ENCODE results near the gene C1orf52. TPM values are rescaled to one million over a fixed set of nuclear protein-coding genes. Genes with fewer than 3 reads are reported as not detected.

The C1orf52 gene
- total RNA-seq, 1 experiment from 2014 or later = 44.5 TPM

GRCh38 chr1:85200463-85201339 lies 58.8 kb downstream of the C1orf52 start, which contains the start of gene SYDE2 (continued):
- TF ChIP-seq ZNF532 (CRISPR knock-in tag; IDR thresholded peaks at IDR 0.05; ENCODE audit: borderline replicate concordance) (no peak), ZNF512 (CRISPR knock-in tag; IDR thresholded peaks at IDR 0.05; ENCODE audit: borderline replicate concordance) (no peak), PRDM15 (CRISPR knock-in tag; IDR thresholded peaks at IDR 0.05) (0 out of 2 replicates have a peak, but pooled peaks have one; percentile 6), IRF2 (CRISPR knock-in tag; IDR thresholded peaks at IDR 0.05; ENCODE audit: borderline replicate concordance, low read depth) (no peak), NFE2L1 (CRISPR knock-in tag; IDR thresholded peaks at IDR 0.05) (no peak; the same call in 1 of the 2 replicates), ZNF317 (CRISPR knock-in tag; IDR thresholded peaks at IDR 0.05; ENCODE audit: borderline replicate concordance, low read depth) (no peak), ATF3 (CRISPR knock-in tag; conservative IDR thresholded peaks at IDR 0.05) (no peak), ZNF423 (CRISPR knock-in tag; IDR thresholded peaks at IDR 0.05) (peak; percentile 70), OVOL2 (CRISPR knock-in tag; IDR thresholded peaks at IDR 0.05; ENCODE audit: borderline replicate concordance) (no peak), ESRRA (CRISPR knock-in tag; IDR thresholded peaks at IDR 0.05; ENCODE audit: borderline replicate concordance) (no peak), ETV6 (CRISPR knock-in tag; IDR thresholded peaks at IDR 0.05) (peak; percentile 58; the same call in 1 of the 2 replicates), CREM (CRISPR knock-in tag; IDR thresholded peaks at IDR 0.05) (no peak), JUN (CRISPR knock-in tag; IDR thresholded peaks at IDR 0.05) (peak; percentile 54; the same call in 1 of the 2 replicates), SOX15 (CRISPR knock-in tag; IDR thresholded peaks at IDR 0.05) (no peak), E2F5 (CRISPR knock-in tag; IDR thresholded peaks at IDR 0.05) (no peak)
- TF ChIP-seq, protein P1, sequence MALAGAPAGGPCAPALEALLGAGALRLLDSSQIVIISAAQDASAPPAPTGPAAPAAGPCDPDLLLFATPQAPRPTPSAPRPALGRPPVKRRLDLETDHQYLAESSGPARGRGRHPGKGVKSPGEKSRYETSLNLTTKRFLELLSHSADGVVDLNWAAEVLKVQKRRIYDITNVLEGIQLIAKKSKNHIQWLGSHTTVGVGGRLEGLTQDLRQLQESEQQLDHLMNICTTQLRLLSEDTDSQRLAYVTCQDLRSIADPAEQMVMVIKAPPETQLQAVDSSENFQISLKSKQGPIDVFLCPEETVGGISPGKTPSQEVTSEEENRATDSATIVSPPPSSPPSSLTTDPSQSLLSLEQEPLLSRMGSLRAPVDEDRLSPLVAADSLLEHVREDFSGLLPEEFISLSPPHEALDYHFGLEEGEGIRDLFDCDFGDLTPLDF (CRISPR knock-in tag; IDR thresholded peaks at IDR 0.05) = no peak
- TF ChIP-seq, protein P2, sequence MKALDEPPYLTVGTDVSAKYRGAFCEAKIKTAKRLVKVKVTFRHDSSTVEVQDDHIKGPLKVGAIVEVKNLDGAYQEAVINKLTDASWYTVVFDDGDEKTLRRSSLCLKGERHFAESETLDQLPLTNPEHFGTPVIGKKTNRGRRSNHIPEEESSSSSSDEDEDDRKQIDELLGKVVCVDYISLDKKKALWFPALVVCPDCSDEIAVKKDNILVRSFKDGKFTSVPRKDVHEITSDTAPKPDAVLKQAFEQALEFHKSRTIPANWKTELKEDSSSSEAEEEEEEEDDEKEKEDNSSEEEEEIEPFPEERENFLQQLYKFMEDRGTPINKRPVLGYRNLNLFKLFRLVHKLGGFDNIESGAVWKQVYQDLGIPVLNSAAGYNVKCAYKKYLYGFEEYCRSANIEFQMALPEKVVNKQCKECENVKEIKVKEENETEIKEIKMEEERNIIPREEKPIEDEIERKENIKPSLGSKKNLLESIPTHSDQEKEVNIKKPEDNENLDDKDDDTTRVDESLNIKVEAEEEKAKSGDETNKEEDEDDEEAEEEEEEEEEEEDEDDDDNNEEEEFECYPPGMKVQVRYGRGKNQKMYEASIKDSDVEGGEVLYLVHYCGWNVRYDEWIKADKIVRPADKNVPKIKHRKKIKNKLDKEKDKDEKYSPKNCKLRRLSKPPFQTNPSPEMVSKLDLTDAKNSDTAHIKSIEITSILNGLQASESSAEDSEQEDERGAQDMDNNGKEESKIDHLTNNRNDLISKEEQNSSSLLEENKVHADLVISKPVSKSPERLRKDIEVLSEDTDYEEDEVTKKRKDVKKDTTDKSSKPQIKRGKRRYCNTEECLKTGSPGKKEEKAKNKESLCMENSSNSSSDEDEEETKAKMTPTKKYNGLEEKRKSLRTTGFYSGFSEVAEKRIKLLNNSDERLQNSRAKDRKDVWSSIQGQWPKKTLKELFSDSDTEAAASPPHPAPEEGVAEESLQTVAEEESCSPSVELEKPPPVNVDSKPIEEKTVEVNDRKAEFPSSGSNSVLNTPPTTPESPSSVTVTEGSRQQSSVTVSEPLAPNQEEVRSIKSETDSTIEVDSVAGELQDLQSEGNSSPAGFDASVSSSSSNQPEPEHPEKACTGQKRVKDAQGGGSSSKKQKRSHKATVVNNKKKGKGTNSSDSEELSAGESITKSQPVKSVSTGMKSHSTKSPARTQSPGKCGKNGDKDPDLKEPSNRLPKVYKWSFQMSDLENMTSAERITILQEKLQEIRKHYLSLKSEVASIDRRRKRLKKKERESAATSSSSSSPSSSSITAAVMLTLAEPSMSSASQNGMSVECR (CRISPR knock-in tag; IDR thresholded peaks at IDR 0.05; ENCODE audit: borderline replicate concordance) = no peak
- TF ChIP-seq, protein P3, sequence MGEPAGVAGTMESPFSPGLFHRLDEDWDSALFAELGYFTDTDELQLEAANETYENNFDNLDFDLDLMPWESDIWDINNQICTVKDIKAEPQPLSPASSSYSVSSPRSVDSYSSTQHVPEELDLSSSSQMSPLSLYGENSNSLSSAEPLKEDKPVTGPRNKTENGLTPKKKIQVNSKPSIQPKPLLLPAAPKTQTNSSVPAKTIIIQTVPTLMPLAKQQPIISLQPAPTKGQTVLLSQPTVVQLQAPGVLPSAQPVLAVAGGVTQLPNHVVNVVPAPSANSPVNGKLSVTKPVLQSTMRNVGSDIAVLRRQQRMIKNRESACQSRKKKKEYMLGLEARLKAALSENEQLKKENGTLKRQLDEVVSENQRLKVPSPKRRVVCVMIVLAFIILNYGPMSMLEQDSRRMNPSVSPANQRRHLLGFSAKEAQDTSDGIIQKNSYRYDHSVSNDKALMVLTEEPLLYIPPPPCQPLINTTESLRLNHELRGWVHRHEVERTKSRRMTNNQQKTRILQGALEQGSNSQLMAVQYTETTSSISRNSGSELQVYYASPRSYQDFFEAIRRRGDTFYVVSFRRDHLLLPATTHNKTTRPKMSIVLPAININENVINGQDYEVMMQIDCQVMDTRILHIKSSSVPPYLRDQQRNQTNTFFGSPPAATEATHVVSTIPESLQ (CRISPR knock-in tag; IDR thresholded peaks at IDR 0.05) = no peak
